HepG2 (cell line): ENCODE results near the gene RGS19. TPM values are rescaled to one million over a fixed set of nuclear protein-coding genes. Genes with fewer than 3 reads are reported as not detected.
A peak's percentile ranks its signal among the peaks of the same experiment; 100 is the strongest.

ENCODE experiments used
- CREM ChIP-seq, 2 experiments: sonication (generic) in 1 of 2; formaldehyde crosslinking in 1 of 2; IDR thresholded peaks; 2 replicates each; pipeline versions ENCODE4 v1.4.0 to v1.6.1; 2016 to 2020; ENCODE audit warnings: antibody characterized with exemption in 1 of 2, mild to moderate bottlenecking in 1 of 2, missing genetic modification reagents in 1 of 2
- GFI1 ChIP-seq: sonication (generic); formaldehyde crosslinking; IDR thresholded peaks from 2 replicates; pipeline ENCODE4 v1.5.0; 2020; ENCODE audit warnings: missing genetic modification reagents, mild to moderate bottlenecking, borderline replicate concordance
- GPBP1L1 ChIP-seq: sonication (generic); formaldehyde crosslinking; IDR thresholded peaks from 2 replicates; pipeline ENCODE4 v1.5.0; 2020; ENCODE audit warnings: mild to moderate bottlenecking, missing genetic modification reagents
- MAFK ChIP-seq, 2 experiments: IDR thresholded peaks in 1 of 2; conservative IDR thresholded peaks in 1 of 2; 2 replicates each; pipeline ENCODE4 v1.6.1; 2011; ENCODE audit warnings: improper control_type of control experiment in 2 of 2, low read length in 2 of 2
- MEIS2 ChIP-seq: sonication (generic); formaldehyde crosslinking; IDR thresholded peaks from 2 replicates; pipeline ENCODE4 v1.9.0; 2021; ENCODE audit warnings: mild to moderate bottlenecking, missing genetic modification reagents
- NFYB ChIP-seq: sonication (generic); formaldehyde crosslinking; IDR thresholded peaks from 2 replicates; pipeline ENCODE4 v1.4.0; 2020; ENCODE audit warnings: missing genetic modification reagents
- NFYC ChIP-seq: IDR thresholded peaks from 2 replicates; pipeline ENCODE4 v1.6.1; 2016; ENCODE audit warnings: missing genetic modification reagents, missing compliant biosample characterization
- ONECUT2 ChIP-seq: sonication (generic); formaldehyde crosslinking; IDR thresholded peaks from 2 replicates; pipeline ENCODE4 v1.4.0; 2020; ENCODE audit warnings: missing genetic modification reagents
- PLSCR1 ChIP-seq: sonication (generic); formaldehyde crosslinking; IDR thresholded peaks from 2 replicates; pipeline ENCODE4 v1.5.0; 2020; ENCODE audit warnings: missing genetic modification reagents, mild to moderate bottlenecking, borderline replicate concordance
- REPIN1 ChIP-seq: sonication (generic); formaldehyde crosslinking; IDR thresholded peaks from 2 replicates; pipeline ENCODE4 v1.8.0; 2022; ENCODE audit warnings: missing genetic modification reagents, low read depth, mild to moderate bottlenecking, borderline replicate concordance
- RFX3 ChIP-seq: IDR thresholded peaks from 2 replicates; pipeline ENCODE4 v1.6.1; 2016; ENCODE audit warnings: missing biosample characterization, missing genetic modification reagents
- SIX4 ChIP-seq: sonication (generic); formaldehyde crosslinking; IDR thresholded peaks from 2 replicates; pipeline ENCODE4 v1.4.0; 2020; ENCODE audit warnings: missing genetic modification reagents
- SP2 ChIP-seq: sonication (generic); formaldehyde crosslinking; IDR thresholded peaks from 2 replicates; pipeline ENCODE4 v1.5.1; 2020; ENCODE audit warnings: mild to moderate bottlenecking, missing genetic modification reagents
- TAF1 ChIP-seq: sonication (generic); formaldehyde crosslinking; IDR thresholded peaks from 2 replicates; pipeline ENCODE4 v1.4.0; 2020; ENCODE audit warnings: missing genetic modification reagents
- TCF7L2 ChIP-seq: IDR thresholded peaks from 2 replicates; pipeline ENCODE4 v1.6.1; 2011; ENCODE audit warnings: mild to moderate bottlenecking, low read depth, low read length, moderate library complexity
- ZFY ChIP-seq: sonication (generic); formaldehyde crosslinking; IDR thresholded peaks from 2 replicates; pipeline ENCODE4 v1.4.0; 2020; ENCODE audit warnings: missing genetic modification reagents
- ZNF251 ChIP-seq: sonication (generic); formaldehyde crosslinking; IDR thresholded peaks from 2 replicates; pipeline ENCODE4 v1.9.0; 2021; ENCODE audit warnings: mild to moderate bottlenecking, missing genetic modification reagents
- ZNF556 ChIP-seq: sonication (generic); formaldehyde crosslinking; IDR thresholded peaks from 2 replicates; pipeline ENCODE4 v1.4.0; 2020; ENCODE audit warnings: mild to moderate bottlenecking, missing genetic modification reagents, borderline replicate concordance
- ZNF616 ChIP-seq: sonication (generic); formaldehyde crosslinking; IDR thresholded peaks from 2 replicates; pipeline ENCODE4 v1.5.0; 2020; ENCODE audit warnings: low read depth, mild to moderate bottlenecking, missing genetic modification reagents
- polyA plus RNA-seq, 8 experiments: library from polyadenylated mRNA; depleted of rRNA in 3 of 8; stranded (reverse) in 7 of 8; unstranded in 1 of 8; fragments of >200 nt; fragmentation: Illumina TruSeq in 4 of 8; extraction: Trizol in 4 of 8; gene quantifications; 2 replicates each; pipeline versions ENCODE4 v1.2.1 to v1.2.3, GENCODE V29; 2011 to 2016; ENCODE audit warnings: low read depth in 4 of 8, missing spikeins in 1 of 8, mixed read lengths in 1 of 8; ENCODE audit not compliant: insufficient read depth in 1 of 8
- total RNA-seq, 5 experiments: library from RNA; depleted of rRNA; stranded (reverse); fragments of >200 nt; fragmentation: Illumina TruSeq; extraction: Trizol; gene quantifications; 2 replicates each; pipeline ENCODE4 v1.2.3, GENCODE V29; 2016; ENCODE audit warnings: low read depth in 1 of 5
- TF ChIP-seq, protein P1 (sequence below): sonication (generic); formaldehyde crosslinking; IDR thresholded peaks from 2 replicates; pipeline ENCODE4 v1.8.1; 2023; ENCODE audit warnings: mild to moderate bottlenecking, inconsistent platforms, moderate library complexity, missing genetic modification reagents, borderline replicate concordance
- TF ChIP-seq, protein P2 (sequence below): sonication (generic); formaldehyde crosslinking; IDR thresholded peaks from 2 replicates; pipeline ENCODE4 v1.9.0; 2021; ENCODE audit warnings: missing genetic modification reagents, borderline replicate concordance

RGS19 gene
- total and polyA plus RNA-seq, 2 of the 13 experiments (the other 11 are each of a cell fraction or from before 2014, with no cell fraction given), result 10.7 to 11.9 TPM

DNA sequence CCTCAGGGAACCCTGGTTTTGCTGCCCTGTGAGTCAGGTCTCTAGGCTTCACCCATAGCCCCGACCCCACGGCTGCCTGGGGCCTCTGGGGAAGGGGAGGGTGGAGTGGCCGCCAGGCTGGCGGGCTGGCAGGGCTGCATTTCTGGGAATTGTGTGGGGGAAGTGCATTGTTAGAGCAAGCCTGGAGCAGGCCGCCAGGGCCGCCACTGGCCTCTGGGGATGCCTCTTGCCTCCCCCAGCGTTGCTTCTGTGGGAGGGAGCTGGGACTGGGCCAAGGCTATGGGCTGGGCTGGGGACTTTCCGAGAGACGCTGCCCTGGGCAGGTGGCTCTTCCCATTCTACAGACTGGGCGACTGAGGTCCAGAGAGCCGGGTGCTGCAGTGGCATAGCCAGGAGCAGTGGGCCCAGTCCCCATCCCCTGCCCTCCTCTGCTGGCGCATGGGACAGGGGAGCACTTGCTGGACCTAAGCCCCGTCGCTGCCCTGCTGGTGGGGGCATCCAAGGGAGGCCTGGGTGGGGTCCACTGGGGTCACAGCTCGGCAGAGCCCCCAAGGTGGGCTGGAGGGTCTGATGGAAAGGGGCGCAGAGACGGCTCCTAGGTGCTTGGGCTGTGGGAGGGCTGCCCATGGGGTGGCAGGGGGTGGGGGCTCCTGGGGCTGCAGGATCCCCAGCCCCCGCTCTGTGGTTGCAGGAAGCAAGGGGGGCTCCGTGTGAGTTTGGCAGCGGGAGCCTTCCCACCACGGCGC lies 23.3 kb downstream of the RGS19 start (continued):
- TF ChIP-seq, protein P1, sequence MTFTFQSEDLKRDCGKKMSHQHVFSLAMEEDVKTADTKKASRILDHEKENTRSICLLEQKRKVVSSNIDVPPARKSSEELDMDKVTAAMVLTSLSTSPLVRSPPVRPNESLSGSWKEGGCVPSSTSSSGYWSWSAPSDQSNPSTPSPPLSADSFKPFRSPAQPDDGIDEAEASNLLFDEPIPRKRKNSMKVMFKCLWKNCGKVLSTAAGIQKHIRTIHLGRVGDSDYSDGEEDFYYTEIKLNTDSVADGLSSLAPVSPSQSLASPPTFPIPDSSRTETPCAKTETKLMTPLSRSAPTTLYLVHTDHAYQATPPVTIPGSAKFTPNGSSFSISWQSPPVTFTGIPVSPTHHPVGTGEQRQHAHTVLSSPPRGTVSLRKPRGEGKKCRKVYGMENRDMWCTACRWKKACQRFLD (CRISPR knock-in tag), result no peak
- TF ChIP-seq CREM (IDR thresholded peaks at IDR 0.05), result peak; percentile 50; the same call in 1 of the 2 replicates
- TF ChIP-seq CREM (CRISPR knock-in tag; IDR thresholded peaks at IDR 0.05), result no peak
- TF ChIP-seq ZNF556, result no peak
- no peak for TF ChIP-seq ZNF251 (CRISPR knock-in tag)
- TF ChIP-seq REPIN1 (CRISPR knock-in tag), result no peak
- no peak for TF ChIP-seq MEIS2 (CRISPR knock-in tag)
- 0 out of 2 replicates have a peak, but pooled peaks have one; percentile 37 for TF ChIP-seq SIX4 (CRISPR knock-in tag)
- TF ChIP-seq ZNF616 (CRISPR knock-in tag), result no peak; the same call in 1 of the 2 replicates
- no peak for TF ChIP-seq GPBP1L1 (CRISPR knock-in tag)
- TF ChIP-seq RFX3 (CRISPR knock-in tag), result no peak; the same call in 1 of the 2 replicates
- TF ChIP-seq, protein P2, sequence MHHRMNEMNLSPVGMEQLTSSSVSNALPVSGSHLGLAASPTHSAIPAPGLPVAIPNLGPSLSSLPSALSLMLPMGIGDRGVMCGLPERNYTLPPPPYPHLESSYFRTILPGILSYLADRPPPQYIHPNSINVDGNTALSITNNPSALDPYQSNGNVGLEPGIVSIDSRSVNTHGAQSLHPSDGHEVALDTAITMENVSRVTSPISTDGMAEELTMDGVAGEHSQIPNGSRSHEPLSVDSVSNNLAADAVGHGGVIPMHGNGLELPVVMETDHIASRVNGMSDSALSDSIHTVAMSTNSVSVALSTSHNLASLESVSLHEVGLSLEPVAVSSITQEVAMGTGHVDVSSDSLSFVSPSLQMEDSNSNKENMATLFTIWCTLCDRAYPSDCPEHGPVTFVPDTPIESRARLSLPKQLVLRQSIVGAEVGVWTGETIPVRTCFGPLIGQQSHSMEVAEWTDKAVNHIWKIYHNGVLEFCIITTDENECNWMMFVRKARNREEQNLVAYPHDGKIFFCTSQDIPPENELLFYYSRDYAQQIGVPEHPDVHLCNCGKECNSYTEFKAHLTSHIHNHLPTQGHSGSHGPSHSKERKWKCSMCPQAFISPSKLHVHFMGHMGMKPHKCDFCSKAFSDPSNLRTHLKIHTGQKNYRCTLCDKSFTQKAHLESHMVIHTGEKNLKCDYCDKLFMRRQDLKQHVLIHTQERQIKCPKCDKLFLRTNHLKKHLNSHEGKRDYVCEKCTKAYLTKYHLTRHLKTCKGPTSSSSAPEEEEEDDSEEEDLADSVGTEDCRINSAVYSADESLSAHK (CRISPR knock-in tag), result no peak; the same call in 1 of the 2 replicates
- no peak for TF ChIP-seq PLSCR1
- TF ChIP-seq TAF1, result peak; percentile 72
- no peak for TF ChIP-seq NFYB (CRISPR knock-in tag)
- TF ChIP-seq TCF7L2, result no peak
- peak; percentile 76 for TF ChIP-seq ZFY
- TF ChIP-seq MAFK (conservative IDR thresholded peaks at IDR 0.05 in 1 of 2, IDR thresholded peaks at IDR 0.05 in 1 of 2; ENCODE audit: low read length in 2 of 2), result no peak
- no peak for TF ChIP-seq ONECUT2
- TF ChIP-seq SP2, result no peak
- no peak for TF ChIP-seq NFYC (CRISPR knock-in tag)
- TF ChIP-seq GFI1 (CRISPR knock-in tag), result no peak; the same call in none of the 2 replicates
